GM15510 (cell line): ENCODE results near the gene STRN.

Source experiments
- POLR2A ChIP-seq: IDR thresholded peaks from 3 replicates; pipeline ENCODE4 v1.6.1; 2011; ENCODE audit warnings: borderline replicate concordance; ENCODE audit not compliant: insufficient read length; ENCODE audit errors: extremely low read depth

Gene STRN

GRCh38 chr2:36965206-36965605, 1.1 kb downstream of the STRN start:
- no peak for TF ChIP-seq POLR2A

DNA sequence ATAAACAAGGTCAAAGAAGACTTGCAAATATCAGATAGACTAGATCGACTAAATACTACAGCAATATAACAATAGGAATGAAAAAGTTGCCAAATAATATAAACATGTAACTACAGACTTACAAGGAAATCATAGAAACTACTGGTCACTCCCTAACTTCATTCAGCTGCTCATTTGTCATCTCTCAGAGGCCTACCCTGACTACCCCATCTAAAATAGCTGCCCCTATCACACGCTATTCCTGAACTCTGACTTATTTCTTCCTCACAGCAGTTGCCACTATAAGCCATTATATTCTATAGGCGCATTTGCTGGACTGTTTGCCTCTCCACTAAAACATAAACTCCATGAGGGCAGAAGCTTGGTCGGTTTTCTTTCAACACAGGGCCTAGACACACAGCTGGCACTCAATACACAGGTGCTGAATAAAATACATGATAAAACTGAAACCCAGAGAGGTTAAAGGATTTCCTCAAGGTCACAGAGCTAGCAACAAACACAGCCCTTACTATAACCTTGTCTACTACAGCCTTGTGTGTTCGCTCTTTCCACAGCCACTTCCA, 1.8 kb downstream of the STRN start:
- no peak for TF ChIP-seq POLR2A

DNA sequence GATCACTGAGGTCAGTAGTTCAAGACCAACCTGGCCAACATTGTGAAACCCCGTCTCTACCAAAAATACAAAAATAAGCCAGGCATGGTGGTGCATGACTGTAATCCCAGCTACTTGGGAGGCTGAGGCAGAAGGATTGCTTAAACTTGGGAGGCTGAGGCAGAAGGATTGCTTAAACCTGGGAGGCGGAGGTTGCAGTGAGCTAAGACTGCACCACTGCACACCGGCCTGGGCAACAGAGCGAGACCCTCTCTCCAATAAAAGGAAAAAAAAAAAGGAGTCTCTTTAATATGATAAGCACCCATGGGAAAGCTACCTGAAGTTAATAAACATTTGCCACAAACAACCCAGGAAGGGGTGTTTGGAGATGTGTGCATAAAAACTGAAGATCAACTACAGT, 2.6 kb downstream of the STRN start:
- TF ChIP-seq POLR2A = no peak

DNA sequence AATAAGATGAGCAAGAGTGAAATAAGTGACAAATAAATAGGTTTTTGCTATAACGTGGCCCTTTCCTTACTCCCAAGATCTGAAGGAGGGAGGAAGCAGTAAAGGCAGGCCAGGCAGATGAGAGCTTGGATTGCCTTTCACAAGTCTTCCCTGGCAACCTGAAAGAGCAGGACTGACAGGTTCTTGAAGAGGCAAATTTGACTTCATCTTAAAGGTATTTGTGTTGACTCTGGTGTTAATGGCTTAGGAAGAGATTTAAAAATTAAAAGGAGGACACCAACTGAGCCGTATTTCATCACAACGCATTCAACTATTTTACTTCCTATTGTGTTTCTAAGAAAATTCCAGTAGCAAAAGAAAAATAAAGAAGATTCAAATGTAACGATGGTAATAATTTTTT, 3.2 kb downstream of the STRN start:
- TF ChIP-seq POLR2A = no peak

DNA sequence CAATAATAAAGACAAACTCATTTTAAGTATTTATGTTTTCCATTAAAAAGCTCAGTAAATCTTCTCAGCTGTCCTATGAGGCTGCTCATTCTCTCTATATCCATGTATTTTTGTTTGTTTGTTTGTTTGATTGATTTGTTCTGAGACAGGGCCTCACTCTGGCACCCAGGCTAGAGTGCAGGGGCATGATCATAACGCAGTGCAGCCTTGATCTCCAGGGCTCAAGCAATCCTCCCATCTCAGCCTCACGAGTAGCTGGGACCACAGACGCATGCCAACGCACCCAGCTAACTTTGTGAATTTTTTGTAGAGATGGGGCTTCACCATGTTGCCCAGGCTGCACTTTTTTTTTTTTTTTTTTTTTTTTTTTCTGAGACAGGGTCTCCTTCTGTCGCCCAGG, 5.6 kb downstream of the STRN start:
- no peak for TF ChIP-seq POLR2A

DNA sequence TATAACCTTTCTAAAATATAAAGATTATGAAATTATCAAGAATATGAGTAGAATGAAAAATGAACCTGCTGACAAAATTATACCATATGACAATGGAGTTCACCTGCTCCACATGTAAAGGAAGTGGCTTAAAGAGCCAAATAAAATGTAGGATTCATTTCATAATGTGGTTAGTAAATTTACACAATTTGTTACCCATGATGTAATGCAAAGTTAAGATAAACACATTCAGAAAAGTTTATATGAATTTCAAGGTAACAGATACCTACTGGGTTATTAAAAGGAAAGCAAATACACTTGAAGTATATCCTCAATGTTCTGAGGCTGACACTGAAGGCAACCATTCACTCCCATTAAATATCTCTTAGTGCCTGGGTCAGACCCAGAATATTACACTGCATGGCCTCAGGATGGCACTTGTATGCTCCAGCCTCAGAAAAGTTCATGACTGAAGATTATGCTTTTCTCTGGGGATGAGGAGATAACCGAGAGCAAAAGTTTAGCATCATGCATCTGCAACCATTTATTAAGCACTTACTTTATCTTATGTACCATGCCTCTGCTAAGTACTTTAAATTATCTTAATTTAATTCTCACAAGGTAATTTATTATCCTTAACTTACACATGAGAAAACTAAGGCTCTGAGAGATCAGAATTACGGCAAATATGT, 6.2 kb downstream of the STRN start:
- TF ChIP-seq POLR2A = no peak

DNA sequence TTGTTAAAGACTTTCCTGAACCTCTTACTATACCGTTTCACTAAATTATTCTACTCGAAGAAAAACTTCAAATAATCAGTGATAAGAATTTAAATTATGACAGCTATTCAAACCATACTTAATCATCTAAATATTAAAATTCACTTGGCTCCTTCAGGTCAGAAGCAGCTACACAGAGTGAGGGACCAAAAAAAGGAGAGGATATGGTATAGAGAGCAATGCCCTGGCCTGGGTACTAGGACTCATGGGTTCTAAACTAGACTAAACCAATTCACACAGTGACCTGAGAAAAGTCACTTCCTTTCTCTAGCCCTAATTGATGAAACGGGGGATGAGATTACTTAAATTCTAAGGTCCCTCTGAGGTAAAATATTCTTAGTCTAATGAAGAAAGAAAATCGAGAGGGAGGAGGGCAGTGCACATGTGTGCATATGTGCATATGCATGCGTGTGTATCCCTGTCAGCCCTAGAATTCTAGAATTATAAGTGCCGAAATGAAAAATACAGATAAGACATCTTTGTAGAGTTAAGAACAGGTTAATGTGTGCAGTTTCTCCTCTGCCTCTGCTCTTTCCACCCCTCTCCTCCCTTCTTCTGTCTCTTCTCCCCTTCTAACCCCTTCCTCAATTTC, 11.2 kb downstream of the STRN start:
- no peak for TF ChIP-seq POLR2A

DNA sequence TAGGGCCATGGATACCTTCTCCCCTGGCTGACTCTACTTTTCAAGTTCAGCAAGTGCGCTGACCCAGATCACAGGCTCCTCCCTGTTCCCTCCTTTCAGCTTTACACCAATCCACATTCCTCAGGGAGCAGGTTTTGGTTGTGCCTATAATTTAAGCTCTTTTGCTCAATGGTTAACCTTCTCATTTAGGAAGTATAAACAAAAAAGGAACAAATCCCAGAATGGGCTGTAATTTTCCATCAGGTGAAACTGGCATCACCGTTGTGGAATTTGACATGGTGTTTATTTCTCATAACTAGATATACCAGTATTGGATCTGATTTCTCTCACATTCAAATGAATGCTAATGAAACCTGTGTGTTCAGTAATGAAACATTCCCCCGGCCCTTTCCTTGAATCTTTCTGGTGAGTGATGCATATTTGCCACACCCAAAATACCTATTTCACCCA, 13.6 kb downstream of the STRN start:
- TF ChIP-seq POLR2A = no peak

GRCh38 chr2:36951574-36951973, 14.8 kb downstream of the STRN start:
- no peak for TF ChIP-seq POLR2A

DNA sequence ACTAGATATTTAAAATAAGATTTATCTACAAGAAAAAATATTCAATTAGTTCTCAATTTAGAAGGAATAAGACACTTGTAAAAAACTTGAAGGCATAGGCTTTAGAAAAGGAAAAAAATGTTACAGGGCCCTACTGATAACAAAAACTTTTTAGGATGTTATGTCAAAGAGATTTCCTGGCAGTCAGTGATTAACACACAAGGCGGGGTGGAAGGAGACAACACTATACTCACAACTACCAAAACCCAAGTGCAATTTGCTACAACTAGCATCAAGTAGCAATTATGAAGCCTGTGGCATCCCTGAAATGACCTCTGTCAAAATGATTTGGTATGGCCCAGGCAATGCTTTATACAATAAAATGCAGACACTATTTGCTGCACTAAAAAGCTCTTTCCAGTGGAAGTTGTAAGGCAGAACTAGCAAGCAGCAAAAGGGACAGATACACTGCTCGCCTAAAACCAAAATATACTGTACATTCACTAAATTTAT, 15.3 kb downstream of the STRN start:
- no peak for TF ChIP-seq POLR2A

GRCh38 chr2:36949845-36950244, 16.5 kb downstream of the STRN start:
- no peak for TF ChIP-seq POLR2A

GRCh38 chr2:36941867-36942266, 24.5 kb downstream of the STRN start:
- no peak for TF ChIP-seq POLR2A

GRCh38 chr2:36921984-36922383, 44.4 kb downstream of the STRN start:
- no peak for TF ChIP-seq POLR2A

GRCh38 chr2:36919041-36919837, 47.1 kb downstream of the STRN start:
- no peak for TF ChIP-seq POLR2A

DNA sequence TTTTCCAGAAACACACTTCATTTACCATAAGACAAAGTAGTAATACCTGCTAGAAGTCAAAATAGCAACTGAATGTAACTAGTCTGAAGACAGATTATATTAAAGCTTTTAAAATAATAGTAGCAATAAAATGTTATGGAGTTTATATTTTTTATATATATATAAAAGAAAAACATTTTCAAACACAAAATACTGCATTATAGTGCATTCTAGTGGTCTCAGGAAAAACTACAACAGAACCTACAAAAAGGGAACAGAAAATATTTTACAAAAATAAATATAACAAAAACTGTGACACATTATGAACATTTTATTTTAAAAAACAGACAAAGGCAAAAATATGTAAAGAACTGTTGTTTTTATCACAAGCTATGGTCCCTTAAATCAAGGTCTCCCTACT, 48.0 kb downstream of the STRN start:
- no peak for TF ChIP-seq POLR2A

DNA sequence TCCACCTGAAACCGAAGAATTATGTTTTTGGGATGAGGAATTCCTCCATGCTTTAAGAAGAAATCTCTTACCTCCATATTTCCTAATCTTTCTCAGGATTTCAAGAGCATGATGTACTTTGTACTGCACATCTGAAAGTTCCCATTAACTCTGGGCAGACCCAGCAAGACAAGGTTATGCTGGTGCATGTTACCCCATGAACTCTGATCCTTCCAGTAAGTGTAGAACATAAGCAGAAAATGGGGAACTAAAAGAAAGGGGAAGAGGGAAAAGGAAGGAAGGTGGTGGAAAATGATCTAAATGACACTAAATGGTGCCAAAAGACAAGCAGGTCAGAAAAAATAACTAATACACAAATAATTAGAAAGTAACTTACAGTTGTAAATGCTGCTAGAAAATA, 50.7 kb downstream of the STRN start:
- no peak for TF ChIP-seq POLR2A

GRCh38 chr2:36912695-36913094, 53.6 kb downstream of the STRN start:
- no peak for TF ChIP-seq POLR2A
